Measurements from ENCODE around the gene TAGLN3. TPM values are rescaled to one million over a fixed set of nuclear protein-coding genes. Genes with fewer than 3 reads are reported as not detected.

TAGLN3 gene
- 57.1 TPM for polyA plus RNA-seq (2013, experiment 1 of 2)
- 53.3 TPM for polyA plus RNA-seq (2013, experiment 2 of 2)

DNA sequence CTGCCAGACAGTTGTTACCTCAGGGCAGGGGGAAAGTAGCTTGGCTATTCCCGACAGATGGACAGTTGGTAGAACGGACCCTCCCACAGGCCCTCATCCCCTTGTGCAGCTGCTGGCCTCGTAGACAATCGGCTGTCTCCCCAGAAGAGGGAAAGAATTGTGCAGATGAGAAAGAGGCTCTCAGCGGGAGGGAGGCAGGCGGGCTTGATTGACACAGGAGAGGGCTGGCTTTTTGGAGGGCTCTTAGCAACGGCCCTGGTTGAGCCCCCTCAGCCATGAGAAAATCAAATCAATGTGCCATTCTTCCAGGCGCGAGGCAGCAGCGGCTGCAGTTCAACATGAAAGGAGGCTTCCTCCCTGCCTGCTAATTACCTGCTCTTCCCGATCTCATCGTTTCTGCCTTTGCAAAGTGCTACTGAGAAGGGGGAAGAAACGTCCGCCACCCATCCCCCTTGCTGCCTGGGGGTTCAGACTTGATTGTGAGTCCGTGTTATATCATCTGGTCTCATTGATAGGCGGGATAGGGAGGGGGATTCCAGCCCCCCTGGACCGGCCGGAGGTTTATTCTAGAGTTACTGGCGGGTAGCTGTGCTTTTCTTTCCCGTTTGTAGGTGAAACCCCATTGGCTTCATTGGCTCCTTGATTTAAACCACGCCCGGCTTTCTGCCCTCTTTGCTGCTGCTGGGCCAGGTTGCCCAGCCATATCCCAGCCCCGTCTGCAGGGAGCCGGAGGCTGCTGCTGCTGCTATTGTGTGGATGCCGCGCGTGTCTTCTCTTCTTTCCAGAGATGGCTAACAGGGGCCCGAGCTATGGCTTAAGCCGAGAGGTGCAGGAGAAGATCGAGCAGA lies at the start of gene TAGLN3:
Gene TAGLN3 (plus strand): TSS at position 287 of the 848 bp plus-strand sequence. CDS start 501 bp downstream, at position 788.
- peak within 1 kb of the TSS; percentile 84 for H2BK5ac ChIP-seq (ENCODE audit: low read length)
- H3K27ac ChIP-seq (replicated peaks; ENCODE audit: low read length): peak within 1 kb of the TSS; percentile 100
- no CpG with 5 or more reads among the region's 30 CpGs for WGBS, 2 donors (ENCODE audit: extremely low coverage in 2 of 2, insufficient read length in 2 of 2, insufficient replicate concordance in 1 of 2)

DNA sequence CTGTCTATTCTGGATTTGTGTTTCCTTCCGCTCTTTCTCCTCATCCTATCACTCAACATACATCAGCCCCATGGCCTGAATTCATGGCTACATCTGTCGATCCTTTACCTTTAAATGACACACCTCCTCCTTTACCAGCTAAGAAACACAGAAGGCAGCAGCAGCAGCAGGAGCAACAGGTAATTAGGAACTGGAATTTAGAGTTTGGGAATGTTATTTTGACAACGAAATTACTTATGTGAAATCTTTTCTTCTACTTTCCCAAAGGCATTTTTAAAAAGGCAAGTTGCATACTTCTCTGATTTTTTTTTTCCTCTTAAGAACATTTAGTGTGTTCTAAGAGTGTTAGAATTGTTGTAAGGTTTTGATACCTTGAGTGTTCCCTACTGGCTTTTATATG lies 49.0 kb upstream of the TAGLN3 start:
- no peaks in the 10 kb centered on the region for H3K27me3 ChIP-seq (ENCODE audit: control insufficient read depth in 3 of 3, insufficient read depth in 3 of 3, low read depth in 1 of 3, low read length in 3 of 3)
- H2AK5ac ChIP-seq (ENCODE audit: low read depth, low read length): no peak overlapping the region
- no peak overlapping the region for H2BK120ac ChIP-seq (ENCODE audit: low read depth, low read length)
- H4K8ac ChIP-seq (ENCODE audit: low read depth, low read length): no peak overlapping the region
- no peak overlapping the region for H4K91ac ChIP-seq (ENCODE audit: low read depth, low read length, poor library complexity)
- peaks cover 2 to 17% of the 10 kb centered on the region in 2 donors for H3K4me1 ChIP-seq (ENCODE audit: control insufficient read depth in 2 of 2, insufficient read depth in 1 of 2, low read depth in 1 of 2, low read length in 2 of 2)
- H2BK12ac ChIP-seq (ENCODE audit: low read length): no peak overlapping the region
- no peak overlapping the region for H2BK5ac ChIP-seq (ENCODE audit: low read length)
- H3K79me1 ChIP-seq (ENCODE audit: low read depth, low read length): no peaks in the 10 kb centered on the region
- DNase-seq (ENCODE audit: low spot score): no peak
- H3K4me3 ChIP-seq (ENCODE audit: low read length in 2 of 2): no peak overlapping the region
- no peak overlapping the region for H3K4me2 ChIP-seq (ENCODE audit: insufficient read depth, low read length, poor library complexity, severe bottlenecking)
- H2BK15ac ChIP-seq (ENCODE audit: low read length): no peak overlapping the region
- H3K4ac ChIP-seq (ENCODE audit: low read length): no peak overlapping the region
- H3K18ac ChIP-seq (ENCODE audit: low read length): no peak overlapping the region
- H3K9me3 ChIP-seq (replicated peaks in 1 of 2; ENCODE audit: control insufficient read depth in 2 of 2, insufficient read depth in 1 of 2, low read depth in 1 of 2, low read length in 2 of 2): peaks cover 0 to 3% of the 10 kb centered on the region in 2 donors
- peaks cover 0 to 81% of the 10 kb centered on the region in 2 donors for H3K36me3 ChIP-seq (replicated peaks in 1 of 2; ENCODE audit: control insufficient read depth in 2 of 2, insufficient read depth in 2 of 2, low read length in 2 of 2)
- no peak overlapping the region for H2AFZ ChIP-seq (ENCODE audit: low read length)
- H3K27ac ChIP-seq (replicated peaks; ENCODE audit: low read length): no peak overlapping the region
- WGBS, 2 donors (ENCODE audit: extremely low coverage in 2 of 2, insufficient read length in 2 of 2, insufficient replicate concordance in 1 of 2): no CpG with 5 or more reads among the region's 3 CpGs
- H3K23ac ChIP-seq (ENCODE audit: low read depth, low read length, poor library complexity): no peak overlapping the region
- H3K9ac ChIP-seq (ENCODE audit: low read depth, low read length, poor library complexity): no peak overlapping the region
- no peak overlapping the region for H3K14ac ChIP-seq (ENCODE audit: low read length)

More for the DNA sequence above, at the start of gene TAGLN3:
- Histone ChIP-seq H3K4me2 (ENCODE audit: insufficient read depth, low read length, poor library complexity, severe bottlenecking) (peak within 1 kb of the TSS; percentile 66), H2AFZ (ENCODE audit: low read length) (peak within 1 kb of the TSS; percentile 41), H3K23ac (ENCODE audit: low read depth, low read length, poor library complexity) (no peak within 1 kb of the TSS), H3K9ac (ENCODE audit: low read depth, low read length, poor library complexity) (peak within 1 kb of the TSS; percentile 92), H3K18ac (ENCODE audit: low read length) (peak within 1 kb of the TSS; percentile 99), H4K8ac (ENCODE audit: low read depth, low read length) (no peak within 1 kb of the TSS), H4K91ac (ENCODE audit: low read depth, low read length, poor library complexity) (no peak within 1 kb of the TSS), H3K9me3 (replicated peaks in 1 of 2; ENCODE audit: control insufficient read depth in 2 of 2, insufficient read depth in 1 of 2, low read depth in 1 of 2, low read length in 2 of 2) (no peaks in the 10 kb centered on the region), H2BK15ac (ENCODE audit: low read length) (peak within 1 kb of the TSS; percentile 95), H3K27me3 (ENCODE audit: control insufficient read depth in 3 of 3, insufficient read depth in 3 of 3, low read depth in 1 of 3, low read length in 3 of 3) (no peaks in the 10 kb centered on the region), H3K14ac (ENCODE audit: low read length) (no peak within 1 kb of the TSS), H3K4me3 (ENCODE audit: low read length in 2 of 2) (peak within 1 kb of the TSS; percentile 89 to 97), H2AK5ac (ENCODE audit: low read depth, low read length) (peak within 1 kb of the TSS; percentile 47), H2BK120ac (ENCODE audit: low read depth, low read length) (peak within 1 kb of the TSS; percentile 84), H3K79me1 (ENCODE audit: low read depth, low read length) (peaks cover 6% of the 10 kb centered on the region), H2BK12ac (ENCODE audit: low read length) (no peak within 1 kb of the TSS), H3K4ac (ENCODE audit: low read length) (peak within 1 kb of the TSS; percentile 79), H3K4me1 (ENCODE audit: control insufficient read depth in 2 of 2, insufficient read depth in 1 of 2, low read depth in 1 of 2, low read length in 2 of 2) (peaks cover 27 to 48% of the 10 kb centered on the region in 2 donors), H3K36me3 (replicated peaks in 1 of 2; ENCODE audit: control insufficient read depth in 2 of 2, insufficient read depth in 2 of 2, low read length in 2 of 2) (peaks cover 8 to 41% of the 10 kb centered on the region in 2 donors)
- DNase-seq (ENCODE audit: low spot score): peak; percentile 95

DNA sequence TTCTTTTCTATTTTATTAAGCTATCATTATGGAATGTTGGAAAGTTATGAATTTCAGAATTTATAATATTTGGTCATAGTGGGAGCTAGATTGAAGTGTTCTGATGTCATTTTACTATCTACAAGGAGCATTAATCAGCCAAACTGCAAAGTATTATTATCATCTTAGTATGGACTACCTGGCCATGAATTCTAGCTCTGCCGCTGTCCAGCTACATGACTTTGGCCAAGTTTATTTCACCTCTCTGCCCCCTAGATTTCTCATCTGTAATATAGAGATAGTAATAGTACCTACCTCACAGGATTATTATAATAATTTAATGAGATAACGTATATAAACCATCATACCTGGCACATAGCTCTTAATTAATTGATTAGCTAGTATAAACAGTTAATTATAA lies 47.7 kb upstream of the TAGLN3 start:
- no peak overlapping the region for H2BK15ac ChIP-seq (ENCODE audit: low read length)
- no peak overlapping the region for H3K4me3 ChIP-seq (ENCODE audit: low read length in 2 of 2)
- H3K27me3 ChIP-seq (ENCODE audit: control insufficient read depth in 3 of 3, insufficient read depth in 3 of 3, low read depth in 1 of 3, low read length in 3 of 3): no peaks in the 10 kb centered on the region
- no peaks in the 10 kb centered on the region for H3K79me1 ChIP-seq (ENCODE audit: low read depth, low read length)
- H2AFZ ChIP-seq (ENCODE audit: low read length): no peak overlapping the region
- no peak overlapping the region for H2AK5ac ChIP-seq (ENCODE audit: low read depth, low read length)
- DNase-seq (ENCODE audit: low spot score): no peak
- H2BK5ac ChIP-seq (ENCODE audit: low read length): no peak overlapping the region
- no peak overlapping the region for H2BK120ac ChIP-seq (ENCODE audit: low read depth, low read length)
- no peak overlapping the region for H3K4me2 ChIP-seq (ENCODE audit: insufficient read depth, low read length, poor library complexity, severe bottlenecking)
- H3K18ac ChIP-seq (ENCODE audit: low read length): no peak overlapping the region
- peaks cover 0 to 81% of the 10 kb centered on the region in 2 donors for H3K36me3 ChIP-seq (replicated peaks in 1 of 2; ENCODE audit: control insufficient read depth in 2 of 2, insufficient read depth in 2 of 2, low read length in 2 of 2)
- H3K14ac ChIP-seq (ENCODE audit: low read length): no peak overlapping the region
- H3K9ac ChIP-seq (ENCODE audit: low read depth, low read length, poor library complexity): no peak overlapping the region
- H3K4me1 ChIP-seq (ENCODE audit: control insufficient read depth in 2 of 2, insufficient read depth in 1 of 2, low read depth in 1 of 2, low read length in 2 of 2): peaks cover 2 to 17% of the 10 kb centered on the region in 2 donors
- H3K9me3 ChIP-seq (replicated peaks in 1 of 2; ENCODE audit: control insufficient read depth in 2 of 2, insufficient read depth in 1 of 2, low read depth in 1 of 2, low read length in 2 of 2): no peaks in the 10 kb centered on the region
- no peak overlapping the region for H2BK12ac ChIP-seq (ENCODE audit: low read length)
- no peak overlapping the region for H3K27ac ChIP-seq (replicated peaks; ENCODE audit: low read length)
- no CpG with 5 or more reads among the region's 2 CpGs for WGBS, 2 donors (ENCODE audit: extremely low coverage in 2 of 2, insufficient read length in 2 of 2, insufficient replicate concordance in 1 of 2)
- H4K91ac ChIP-seq (ENCODE audit: low read depth, low read length, poor library complexity): no peak overlapping the region
- no peak overlapping the region for H3K4ac ChIP-seq (ENCODE audit: low read length)
- no peak overlapping the region for H3K23ac ChIP-seq (ENCODE audit: low read depth, low read length, poor library complexity)
- H4K8ac ChIP-seq (ENCODE audit: low read depth, low read length): no peak overlapping the region

DNA sequence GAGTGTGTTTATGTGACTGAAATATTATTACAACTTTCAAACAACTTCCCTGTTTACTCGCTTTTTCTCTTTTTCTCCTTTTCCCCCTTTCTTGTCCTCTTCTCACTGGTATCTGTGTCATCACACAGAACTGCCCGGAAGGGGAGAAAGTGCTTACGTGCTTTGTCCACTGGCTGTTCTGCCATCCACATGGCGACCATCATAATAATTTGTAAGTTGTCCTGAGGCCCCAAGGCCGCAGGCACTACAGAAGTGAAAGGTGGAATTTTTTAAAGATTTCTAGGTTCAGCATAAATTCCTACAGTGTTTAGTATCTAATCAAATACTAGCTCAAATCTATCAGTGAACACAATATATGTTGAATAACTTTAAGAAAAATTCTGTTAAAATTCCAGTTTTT lies 46.6 kb upstream of the TAGLN3 start:
- H4K8ac ChIP-seq (ENCODE audit: low read depth, low read length): no peak overlapping the region
- no peak overlapping the region for H3K18ac ChIP-seq (ENCODE audit: low read length)
- no peak overlapping the region for H3K23ac ChIP-seq (ENCODE audit: low read depth, low read length, poor library complexity)
- no peaks in the 10 kb centered on the region for H3K79me1 ChIP-seq (ENCODE audit: low read depth, low read length)
- no peak overlapping the region for H4K91ac ChIP-seq (ENCODE audit: low read depth, low read length, poor library complexity)
- H3K36me3 ChIP-seq (replicated peaks in 1 of 2; ENCODE audit: control insufficient read depth in 2 of 2, insufficient read depth in 2 of 2, low read length in 2 of 2): peaks cover 0 to 77% of the 10 kb centered on the region in 2 donors
- H2BK12ac ChIP-seq (ENCODE audit: low read length): no peak overlapping the region
- no peaks in the 10 kb centered on the region for H3K27me3 ChIP-seq (ENCODE audit: control insufficient read depth in 3 of 3, insufficient read depth in 3 of 3, low read depth in 1 of 3, low read length in 3 of 3)
- H2AK5ac ChIP-seq (ENCODE audit: low read depth, low read length): no peak overlapping the region
- H3K4me2 ChIP-seq (ENCODE audit: insufficient read depth, low read length, poor library complexity, severe bottlenecking): no peak overlapping the region
- H3K4me3 ChIP-seq (ENCODE audit: low read length in 2 of 2): no peak overlapping the region
- H3K27ac ChIP-seq (replicated peaks; ENCODE audit: low read length): no peak overlapping the region
- no peak overlapping the region for H3K4ac ChIP-seq (ENCODE audit: low read length)
- peaks cover 2 to 19% of the 10 kb centered on the region in 2 donors for H3K4me1 ChIP-seq (ENCODE audit: control insufficient read depth in 2 of 2, insufficient read depth in 1 of 2, low read depth in 1 of 2, low read length in 2 of 2)
- no peak overlapping the region for H2AFZ ChIP-seq (ENCODE audit: low read length)
- H2BK5ac ChIP-seq (ENCODE audit: low read length): no peak overlapping the region
- no peak overlapping the region for H2BK15ac ChIP-seq (ENCODE audit: low read length)
- no peak overlapping the region for H2BK120ac ChIP-seq (ENCODE audit: low read depth, low read length)
- DNase-seq (ENCODE audit: low spot score): no peak
- WGBS, 2 donors (ENCODE audit: extremely low coverage in 2 of 2, insufficient read length in 2 of 2, insufficient replicate concordance in 1 of 2): no CpG with 5 or more reads among the region's 5 CpGs
- H3K9me3 ChIP-seq (replicated peaks in 1 of 2; ENCODE audit: control insufficient read depth in 2 of 2, insufficient read depth in 1 of 2, low read depth in 1 of 2, low read length in 2 of 2): no peaks in the 10 kb centered on the region
- H3K9ac ChIP-seq (ENCODE audit: low read depth, low read length, poor library complexity): no peak overlapping the region
- H3K14ac ChIP-seq (ENCODE audit: low read length): no peak overlapping the region
